Stimulated activated CD8-positive, alpha-beta memory T cell treated with anti-CD3 and anti-CD28 coated beads, Interleukin-7, amount 100 ng/mL, for 48 hours (primary cell): ENCODE results near the gene COG5.
"Not testable (repeated sequence)": the region's sequence is repeated elsewhere in the genome, so short reads cannot be mapped to it uniquely, and the experiment has no call there.

ENCODE experiments used
- DNase-seq, 2 donors: peaks; one replicate each; pipeline ENCODE4 v3.0.0-alpha.2; 2020; ENCODE audit warnings: low read depth in 1 of 2; ENCODE audit errors: extremely low read depth in 1 of 2

COG5 gene

GRCh38 chr7:107284911-107285479 lies 278.7 kb downstream of the COG5 start:
- DNase-seq, result no peak

DNA sequence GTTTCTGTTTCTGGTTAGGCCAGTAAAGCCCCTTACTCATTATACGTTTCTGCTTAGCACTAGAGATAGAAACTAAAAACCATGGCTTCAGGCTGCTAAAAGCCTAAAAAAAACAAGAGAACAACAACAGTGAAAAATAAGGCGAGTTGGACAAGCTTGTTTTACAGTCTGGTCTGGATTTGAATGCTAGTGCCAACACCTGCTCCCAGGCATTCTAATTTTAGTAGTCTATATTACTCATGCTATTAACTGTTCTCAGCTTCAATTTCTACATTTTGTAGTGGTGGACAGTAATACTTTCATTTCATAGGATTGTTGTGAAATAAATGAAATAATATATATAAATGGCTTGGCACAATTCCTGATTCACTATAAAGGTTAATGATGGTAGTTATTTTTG lies 286.4 kb downstream of the COG5 start:
- no peak for DNase-seq

DNA sequence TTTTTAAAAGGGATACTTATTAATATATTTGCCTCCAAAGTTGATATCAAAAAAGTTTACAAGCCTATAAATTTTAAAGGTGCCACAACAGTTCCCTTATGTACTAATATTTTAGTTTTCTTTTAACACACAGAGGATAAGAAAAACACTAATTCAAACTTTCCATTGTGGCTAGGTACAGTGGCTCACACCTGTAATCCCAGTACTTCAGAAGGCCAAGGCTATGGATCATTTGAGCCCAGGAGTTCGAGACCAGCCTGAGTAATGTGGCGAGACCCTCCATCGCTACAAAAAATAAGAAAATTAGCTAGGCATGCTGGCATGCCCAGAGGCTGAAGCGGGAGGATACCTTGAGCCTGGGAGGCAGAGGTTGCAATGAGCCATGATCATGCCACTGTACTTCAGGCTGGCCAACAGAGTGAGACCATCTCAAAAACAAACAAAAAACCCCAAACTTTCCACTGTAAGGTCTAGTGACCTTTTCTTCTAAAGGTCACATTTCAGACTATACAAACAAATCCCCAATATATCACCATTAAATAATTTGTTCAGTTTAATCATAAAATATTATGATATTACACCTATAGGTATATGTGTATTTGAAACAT lies 287.4 kb downstream of the COG5 start:
- no peak for DNase-seq

GRCh38 chr7:107274506-107274905 lies 289.2 kb downstream of the COG5 start:
- DNase-seq, result no peak

DNA sequence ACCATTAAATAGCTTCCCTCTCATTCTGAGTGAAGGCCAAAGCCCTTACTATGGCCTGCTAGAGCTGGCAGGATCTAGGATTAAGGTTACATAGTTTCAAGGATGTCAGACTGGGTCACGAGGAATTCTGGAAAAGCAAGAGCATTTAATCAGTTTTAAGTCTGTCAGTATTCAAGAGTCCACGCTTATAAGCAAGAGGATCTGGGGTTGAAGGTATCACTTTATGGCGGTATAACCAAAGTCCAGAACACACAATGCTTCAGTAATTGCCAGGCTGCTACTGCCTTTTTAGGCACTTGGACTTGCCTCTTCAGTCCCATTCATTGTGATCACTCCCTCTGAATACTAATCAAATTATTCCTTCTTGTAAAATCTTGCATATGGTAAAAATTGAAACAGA lies 293.9 kb downstream of the COG5 start:
- no peak for DNase-seq

DNA sequence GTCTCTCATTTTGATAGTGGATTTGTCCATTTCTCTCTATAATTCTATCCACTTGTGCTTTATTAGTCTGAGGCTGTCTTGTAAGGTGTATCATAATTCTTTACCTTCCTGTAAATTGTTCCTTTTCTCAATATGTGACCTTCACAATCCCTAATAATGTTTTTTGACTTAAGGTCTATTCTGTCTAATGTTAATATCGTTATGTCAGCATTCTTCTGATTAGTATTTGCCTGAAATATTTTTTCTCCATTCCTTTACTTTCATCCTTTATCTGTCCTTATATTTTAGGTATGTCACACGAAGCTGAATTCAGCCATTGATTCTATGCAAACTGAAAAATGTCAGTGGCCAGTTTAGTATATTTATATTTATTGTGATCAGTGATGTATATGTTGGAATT lies 295.1 kb downstream of the COG5 start:
- no peak for DNase-seq

DNA sequence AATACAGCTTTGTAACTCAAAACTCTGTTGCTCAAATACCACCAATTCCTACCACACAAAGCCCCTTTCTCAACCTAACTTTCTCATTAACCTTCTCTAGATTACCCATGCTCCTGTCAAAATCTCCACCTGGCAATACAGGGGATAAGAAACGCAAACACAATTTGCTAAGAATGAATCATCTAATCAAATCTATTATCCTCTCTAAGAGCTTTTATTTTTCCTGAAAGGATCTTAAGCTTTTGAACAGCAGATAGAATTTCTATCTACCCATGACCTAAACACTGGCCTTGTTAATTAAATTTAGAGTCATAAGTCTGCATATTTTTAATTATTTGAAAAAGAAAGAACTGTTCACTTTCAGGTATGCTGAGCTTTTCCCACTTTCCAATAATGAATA lies 296.6 kb downstream of the COG5 start:
- DNase-seq, result no peak

- DNase-seq, result no peak
Observed at GRCh38 chr7:107264723-107265122, 299.0 kb downstream of the COG5 start.

DNA sequence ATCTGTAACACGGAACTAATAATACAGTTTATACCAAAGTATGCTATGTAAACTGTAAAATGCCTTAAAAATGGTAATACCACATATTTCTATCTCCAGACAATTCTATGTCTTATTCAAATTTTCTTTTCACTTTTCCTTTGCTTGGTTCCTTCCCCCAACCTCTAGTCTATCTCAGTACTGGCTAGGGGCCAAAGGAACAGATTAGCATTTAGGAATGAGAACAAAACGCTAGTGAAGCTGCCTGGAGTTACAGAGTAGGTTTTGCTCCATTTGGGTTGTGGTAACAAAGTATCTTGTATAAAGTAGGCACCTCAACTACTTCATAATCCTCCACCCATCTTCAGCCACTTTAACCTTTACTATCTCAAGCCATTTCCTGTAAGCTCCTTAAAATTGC lies 300.9 kb downstream of the COG5 start:
- no peak for DNase-seq

GRCh38 chr7:107258737-107259136 lies 305.0 kb downstream of the COG5 start:
- no peak for DNase-seq

GRCh38 chr7:107255602-107256001 lies 308.1 kb downstream of the COG5 start:
- no peak for DNase-seq

DNA sequence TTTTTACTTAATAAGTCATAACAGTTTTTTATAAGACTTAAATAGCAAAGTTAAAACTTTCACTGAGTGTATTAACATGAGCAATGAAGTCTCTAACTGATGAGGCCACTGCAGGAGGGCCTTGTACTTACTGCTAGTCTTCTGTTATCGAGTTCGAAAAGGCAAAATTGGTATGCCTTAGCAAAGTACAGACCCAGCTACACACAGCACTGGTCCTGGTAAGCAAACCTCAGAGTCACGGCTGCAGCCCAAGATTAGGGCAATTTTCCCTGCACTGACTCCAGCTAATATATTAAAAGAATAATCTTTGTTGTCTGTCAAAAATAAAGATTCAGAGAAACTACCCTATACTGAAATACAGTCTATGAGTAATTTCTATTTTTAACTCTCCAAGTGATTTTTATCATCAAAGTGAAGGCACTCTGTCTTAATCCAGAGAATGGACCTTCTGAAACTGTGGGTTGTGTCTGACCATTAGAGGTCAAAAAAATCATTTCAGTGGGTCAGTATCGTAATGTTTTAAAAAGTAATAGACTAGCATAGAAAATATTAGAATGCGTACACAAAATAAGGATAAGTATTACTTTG lies 309.2 kb downstream of the COG5 start:
- DNase-seq, result no peak

GRCh38 chr7:107253599-107253998 lies 310.1 kb downstream of the COG5 start:
- no peak for DNase-seq

- DNase-seq, result no peak
Observed at GRCh38 chr7:107251963-107252362, 311.8 kb downstream of the COG5 start.

DNA sequence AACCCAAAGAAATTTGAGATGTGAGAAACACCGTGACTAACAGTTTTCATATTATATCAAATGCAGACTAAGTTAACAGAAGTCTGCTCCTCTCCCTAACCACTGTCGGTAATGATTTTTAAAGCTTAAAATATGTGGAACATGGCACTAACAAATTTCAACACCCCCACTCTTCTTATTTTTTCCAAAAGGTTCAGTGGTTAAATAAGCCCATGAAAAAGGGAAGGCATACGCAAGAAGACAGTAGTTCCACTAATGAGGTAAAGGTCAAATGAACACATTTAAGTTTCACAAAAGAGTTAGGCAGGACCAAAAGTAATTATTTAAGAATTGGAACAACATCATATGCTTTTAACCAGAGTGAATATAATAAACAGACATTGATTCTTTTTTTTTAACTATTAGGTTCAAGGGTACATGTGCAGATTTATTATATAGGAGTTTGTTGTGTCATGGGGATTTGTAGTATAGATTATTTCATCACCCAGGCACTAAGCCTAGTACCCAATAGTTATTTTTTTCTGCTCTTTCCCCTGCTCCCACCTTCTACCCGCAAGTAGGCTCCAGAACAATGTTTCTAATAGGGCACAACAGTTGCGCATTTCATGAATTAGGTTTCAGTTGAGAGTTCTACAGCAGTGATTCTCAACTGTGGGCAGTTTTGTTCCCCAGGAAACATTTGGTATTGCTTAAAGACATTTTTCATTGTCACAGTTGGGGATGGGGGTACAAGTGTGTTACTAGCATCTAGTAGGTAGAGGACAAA lies 315.0 kb downstream of the COG5 start:
- DNase-seq, result no peak

GRCh38 chr7:107246836-107247235 lies 316.9 kb downstream of the COG5 start:
- not testable (repeated sequence) for DNase-seq

DNA sequence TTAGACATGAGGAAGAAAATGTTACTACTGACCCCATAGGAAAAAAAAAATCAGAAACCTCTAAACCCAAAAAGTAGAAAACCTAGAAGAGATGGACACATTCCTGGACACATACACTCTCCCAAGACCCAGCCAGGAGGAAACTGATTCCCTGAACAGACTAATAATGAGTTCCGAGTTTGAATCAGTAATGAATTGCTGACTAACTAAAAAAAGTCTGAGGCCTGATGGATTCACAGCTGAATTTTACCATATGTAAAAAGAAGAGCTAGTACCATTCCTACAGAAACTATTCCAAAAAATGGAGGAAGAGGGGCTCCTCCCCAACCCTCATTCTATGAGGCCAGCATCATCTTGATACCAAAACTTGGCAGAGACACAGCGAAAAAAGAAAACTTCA lies 319.1 kb downstream of the COG5 start:
- no peak for DNase-seq

GRCh38 chr7:107242267-107242666 lies 321.5 kb downstream of the COG5 start:
- no peak for DNase-seq

GRCh38 chr7:107237451-107237850 lies 326.3 kb downstream of the COG5 start:
- no peak for DNase-seq

- no peak for DNase-seq
Observed at GRCh38 chr7:107236862-107237261, 326.9 kb downstream of the COG5 start.

DNA sequence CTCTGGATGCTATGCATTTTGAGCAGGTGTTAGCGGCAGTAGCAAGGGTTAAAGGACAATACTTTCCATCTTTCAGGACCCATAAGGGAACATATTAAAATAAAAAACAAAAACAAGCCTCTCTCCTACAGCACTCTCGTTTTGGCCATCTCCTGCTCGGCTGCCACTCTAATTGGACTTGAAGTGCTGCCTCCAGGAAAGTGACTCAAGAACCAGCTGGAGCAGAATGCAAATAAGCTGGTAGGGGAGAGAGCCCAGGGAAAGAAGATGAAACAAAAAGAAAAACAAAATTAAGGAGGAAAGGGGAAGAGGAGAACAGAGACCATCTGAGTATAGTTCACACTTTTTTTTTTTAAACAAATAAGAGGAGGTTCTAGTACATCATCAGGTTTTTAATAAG lies 329.3 kb downstream of the COG5 start:
- no peak for DNase-seq

DNA sequence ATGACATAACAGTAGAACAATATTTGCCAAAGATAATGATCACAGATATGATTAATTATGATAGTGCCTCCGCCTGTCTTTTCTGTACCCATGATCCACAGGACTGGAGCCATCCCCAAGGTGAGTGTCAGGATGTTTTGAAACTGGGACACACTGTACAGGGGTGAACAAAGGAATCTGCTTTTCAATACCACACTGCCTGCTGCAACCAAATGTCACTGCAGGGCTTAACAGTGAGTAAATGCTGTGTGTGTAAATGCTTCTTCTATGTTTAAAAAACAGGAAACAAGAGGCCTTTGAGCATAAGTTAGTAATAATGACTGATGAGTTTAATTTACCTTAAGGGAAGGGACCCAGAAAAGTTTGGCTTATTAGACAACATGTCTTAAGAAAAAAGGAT lies 329.7 kb downstream of the COG5 start:
- DNase-seq, result no peak
